GM23338 (cell line): ENCODE data around the gene MMP15. TPM values are rescaled to one million over a fixed set of nuclear protein-coding genes. Genes with fewer than 3 reads are reported as not detected.

Experiments
- ATAC-seq: fragments of 200-7000 bp; cut with Tn5 transposase; 3 replicates; pipeline ENCODE4 v1.9.1; 2020
- DNase-seq: peaks from one replicate; pipeline ENCODE4 v3.0.0-alpha.2; 2015; ENCODE audit warnings: low spot score
- H2AFZ ChIP-seq: fragments of 200-600 bp; sonication (generic); 2 replicates; pipeline ENCODE4 v1.8.0; 2016; ENCODE audit warnings: antibody characterized with exemption, mild to moderate bottlenecking, moderate library complexity
- H3F3A ChIP-seq: fragments of 200-600 bp; sonication (generic); replicated peaks from 2 replicates; pipeline ENCODE4 v1.8.0; 2017; ENCODE audit warnings: antibody characterized with exemption, mixed run types, low read depth
- H3K27ac ChIP-seq: fragments of 200-600 bp; sonication (generic); 2 replicates; pipeline ENCODE4 v1.6.1; 2016; ENCODE audit warnings: low read depth
- H3K27me3 ChIP-seq: fragments of 200-600 bp; sonication (generic); 2 replicates; pipeline ENCODE4 v1.8.0; 2016; ENCODE audit warnings: mild to moderate bottlenecking, mixed run types, moderate library complexity; ENCODE audit not compliant: insufficient read depth
- H3K36me3 ChIP-seq: fragments of 200-600 bp; sonication (generic); 2 replicates; pipeline ENCODE4 v1.8.0; 2016; ENCODE audit warnings: mild to moderate bottlenecking; ENCODE audit not compliant: insufficient read depth
- H3K4me1 ChIP-seq: fragments of 200-600 bp; sonication (generic); 2 replicates; pipeline ENCODE4 v1.8.0; 2016; ENCODE audit warnings: mild to moderate bottlenecking, moderate library complexity; ENCODE audit not compliant: insufficient read depth
- H3K4me2 ChIP-seq: fragments of 200-600 bp; sonication (generic); 2 replicates; pipeline ENCODE4 v1.7.1; 2017; ENCODE audit warnings: mixed run types
- H3K4me3 ChIP-seq: fragments of 200-600 bp; sonication (generic); 2 replicates; pipeline ENCODE4 v1.6.1; 2016; ENCODE audit warnings: mixed run types
- H3K79me2 ChIP-seq: fragments of 200-600 bp; sonication (generic); replicated peaks from 2 replicates; pipeline ENCODE4 v1.8.0; 2017; ENCODE audit warnings: mild to moderate bottlenecking; ENCODE audit not compliant: insufficient read depth
- H3K9me2 ChIP-seq: fragments of 200-600 bp; sonication (generic); 2 replicates; pipeline ENCODE4 v1.8.0; 2017; ENCODE audit not compliant: insufficient read depth
- H4K20me1 ChIP-seq: fragments of 200-600 bp; sonication (generic); replicated peaks from 2 replicates; pipeline ENCODE4 v1.8.0; 2017; ENCODE audit warnings: mild to moderate bottlenecking; ENCODE audit not compliant: insufficient read depth
- H3K27ac Mint-ChIP-seq: 2 replicates; pipeline ENCODE4 v1.8.0; 2020; ENCODE audit warnings: inconsistent platforms, mild to moderate bottlenecking, moderate library complexity, mixed read lengths
- H3K27me3 Mint-ChIP-seq: 3 replicates; pipeline ENCODE4 v1.8.0; 2022; ENCODE audit warnings: low read depth, mild to moderate bottlenecking, moderate library complexity, mixed read lengths, inconsistent platforms; ENCODE audit not compliant: insufficient read depth, poor library complexity
- H3K36me3 Mint-ChIP-seq: 3 replicates; pipeline ENCODE4 v1.8.0; 2021; ENCODE audit warnings: low read depth, mild to moderate bottlenecking, inconsistent platforms, moderate library complexity, mixed read lengths
- H3K4me1 Mint-ChIP-seq: 3 replicates; pipeline ENCODE4 v1.8.0; 2020; ENCODE audit warnings: mild to moderate bottlenecking, inconsistent platforms, mixed read lengths
- H3K4me3 Mint-ChIP-seq: 3 replicates; pipeline ENCODE4 v1.8.0; 2021; ENCODE audit warnings: moderate library complexity, mild to moderate bottlenecking, inconsistent platforms, mixed read lengths
- H3K9me3 Mint-ChIP-seq: 3 replicates; pipeline ENCODE4 v1.8.0; 2020; ENCODE audit warnings: moderate library complexity, mild to moderate bottlenecking, inconsistent platforms, mixed read lengths
- CTCF ChIP-seq, 2 experiments: fragments of 200-600 bp in 1 of 2; sonication (generic) in 1 of 2; conservative IDR thresholded peaks; 2 replicates each; pipeline versions ENCODE4 v1.5.1 to v1.6.1; 2016 to 2017; ENCODE audit warnings: antibody characterized with exemption in 2 of 2, low read depth in 2 of 2, mild to moderate bottlenecking in 2 of 2, moderate library complexity in 1 of 2
- ETS1 ChIP-seq: IDR thresholded peaks from 2 replicates; pipeline ENCODE4 v1.6.1; 2016; ENCODE audit warnings: antibody characterized with exemption
- JUNB ChIP-seq: IDR thresholded peaks from one replicate; pipeline ENCODE4 v1.6.1; 2016; ENCODE audit warnings: antibody characterized with exemption; ENCODE audit not compliant: unreplicated experiment
- NANOG ChIP-seq: IDR thresholded peaks from 2 replicates; pipeline ENCODE4 v1.6.1; 2016; ENCODE audit warnings: antibody characterized with exemption, borderline replicate concordance
- POLR2AphosphoS5 ChIP-seq: IDR thresholded peaks from 2 replicates; pipeline ENCODE4 v1.6.1; 2016; ENCODE audit warnings: antibody characterized with exemption, low read depth
- STAT1 ChIP-seq: IDR thresholded peaks from one replicate; pipeline ENCODE4 v1.6.1; 2016; ENCODE audit warnings: antibody characterized with exemption; ENCODE audit not compliant: unreplicated experiment
- ZNF114 ChIP-seq: fragments of 250-450 bp; sonication (Bioruptor Pico); IDR thresholded peaks from 2 replicates; pipeline ENCODE4 v1.5.0; 2020; ENCODE audit warnings: mild to moderate bottlenecking, moderate library complexity
- ZNF331 ChIP-seq: fragments of 250-450 bp; sonication (Bioruptor Pico); IDR thresholded peaks from 2 replicates; pipeline ENCODE4 v1.5.0; 2020; ENCODE audit warnings: low read depth, mild to moderate bottlenecking, moderate library complexity
- ZNF462 ChIP-seq: fragments of 250-450 bp; sonication (Bioruptor Pico); IDR thresholded peaks from 2 replicates; pipeline ENCODE4 v1.5.0; 2020; ENCODE audit warnings: mild to moderate bottlenecking, moderate library complexity
- polyA plus RNA-seq: library from polyadenylated mRNA; unstranded; fragments of >200 nt; fragmentation: Nextera tagmentation; extraction: Ambion mirVana; gene quantifications from 2 replicates; pipeline ENCODE4 v1.2.1, GENCODE V29; 2016
- total RNA-seq: library from RNA; depleted of rRNA; stranded (reverse); fragments of >200 nt; shearing (Covaris generic); gene quantifications from 2 replicates; pipeline ENCODE4 v1.2.3, GENCODE V29; 2014

MMP15 gene
- total and polyA plus RNA-seq, 2 experiments from 2014 or later: 10.9 to 79.1 TPM

GRCh38 chr16:58041628-58041955 is 16.0 kb downstream of the MMP15 start:
- no peaks in the 10 kb centered on the region for H3K4me1 Mint-ChIP-seq
- Histone ChIP-seq H3K4me3 (no peak overlapping the region), H3K36me3 (no peaks in the 10 kb centered on the region; the same call in 1 of the 2 replicates), H3K79me2 (no peaks in the 10 kb centered on the region), H3K27me3 (no peaks in the 10 kb centered on the region), H3K4me2 (no peak overlapping the region), H3K4me1 (no peaks in the 10 kb centered on the region), H4K20me1 (no peaks in the 10 kb centered on the region; the same call in 1 of the 2 replicates), H2AFZ (no peak overlapping the region), H3F3A (no peaks in the 10 kb centered on the region), H3K27ac (no peak overlapping the region), H3K9me2 (no peaks in the 10 kb centered on the region)
- H3K4me3 Mint-ChIP-seq: no peak overlapping the region
- ATAC-seq: no peak
- H3K27ac Mint-ChIP-seq: no peak overlapping the region
- H3K27me3 Mint-ChIP-seq: peaks cover 8% of the 10 kb centered on the region
- peaks cover 4% of the 10 kb centered on the region; the same call in 2 of the 3 replicates for H3K9me3 Mint-ChIP-seq
- TF ChIP-seq ETS1: no peak
- TF ChIP-seq NANOG: no peak
- TF ChIP-seq JUNB: no peak
- no peak for TF ChIP-seq STAT1
- TF ChIP-seq ZNF114 (CRISPR knock-in tag): no peak
- no peak for TF ChIP-seq POLR2AphosphoS5
- TF ChIP-seq ZNF331 (CRISPR knock-in tag): no peak
- TF ChIP-seq ZNF462 (CRISPR knock-in tag): no peak
- no peak for TF ChIP-seq CTCF (conservative IDR thresholded peaks at IDR 0.05; ENCODE audit: low read depth in 2 of 2)
- peaks cover 46% of the 10 kb centered on the region for H3K36me3 Mint-ChIP-seq
- no peak for DNase-seq
